GM13977 (cell line): ENCODE measurements around the gene IFNA8.
"Not testable (repeated sequence)": the region's sequence is repeated elsewhere in the genome, so short reads cannot be mapped to it uniquely, and the experiment has no call there.

ENCODE experiments used
- DNase-seq: peaks from one replicate; pipeline ENCODE4 v3.0.0; 2012; ENCODE audit warnings: low spot score
- in situ Hi-C: fragments of 300-500 bp; cut with MboI; formaldehyde crosslinking; loops from one replicate; pipeline ENCODE4 v1.12.0; 2022; ENCODE audit warnings: low sequenced_read_pairs, low pct_unique_long_range_greater_than_20kb, mixed read lengths, inconsistent platforms; ENCODE audit not compliant: unreplicated experiment
- TF ChIP-seq, protein P1 (sequence below): IDR thresholded peaks from 2 replicates; pipeline ENCODE4 v1.5.1; 2012; ENCODE audit warnings: mild to moderate bottlenecking, control low read depth; ENCODE audit not compliant: insufficient read depth; ENCODE audit errors: extremely low read depth, missing control alignments

IFNA8 gene

DNA sequence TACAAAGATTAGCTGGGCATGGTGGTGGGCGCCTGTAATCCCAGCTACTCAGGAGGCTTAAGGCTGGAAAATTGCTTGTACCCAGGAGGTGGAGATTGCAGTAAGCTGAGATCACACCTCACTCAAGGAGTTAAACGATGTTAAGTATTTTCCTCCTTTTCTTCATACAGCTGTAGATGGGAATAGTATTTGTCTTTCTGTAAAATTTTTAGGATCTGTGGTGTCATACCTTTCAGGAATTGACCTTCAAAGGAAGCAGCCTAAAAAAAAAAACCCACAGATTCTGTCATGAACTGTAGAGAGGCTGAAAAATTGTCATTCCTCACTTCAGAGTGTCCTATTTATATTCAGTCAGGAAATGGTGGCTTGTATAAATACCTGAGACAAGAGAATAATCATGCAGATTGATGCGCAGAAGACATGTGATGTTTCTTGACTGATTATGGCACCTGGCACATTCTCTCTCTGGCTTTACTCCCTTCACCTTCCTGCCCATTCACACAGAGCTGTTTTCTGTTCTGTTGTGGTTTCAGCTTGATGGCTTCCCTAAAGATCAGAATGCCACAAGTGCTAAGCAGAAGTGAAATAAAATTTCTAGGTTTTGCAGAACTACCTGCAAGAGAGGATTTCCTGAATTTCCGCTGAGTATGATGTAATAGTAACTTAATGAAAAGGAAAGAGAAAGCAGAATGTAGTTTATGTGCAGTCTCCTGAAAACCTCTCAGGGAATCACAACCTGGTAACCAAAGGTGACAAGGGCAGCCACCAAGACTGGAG, 35.1 kb downstream of the IFNA8 start:
- in situ Hi-C loops = loop anchor here (10.0 to 25.0 kb wide), 2 partner anchors 109 to 207 kb away; partner anchors contain the start of genes IFNA14, IFNA17 and KLHL9
- TF ChIP-seq, protein P1, sequence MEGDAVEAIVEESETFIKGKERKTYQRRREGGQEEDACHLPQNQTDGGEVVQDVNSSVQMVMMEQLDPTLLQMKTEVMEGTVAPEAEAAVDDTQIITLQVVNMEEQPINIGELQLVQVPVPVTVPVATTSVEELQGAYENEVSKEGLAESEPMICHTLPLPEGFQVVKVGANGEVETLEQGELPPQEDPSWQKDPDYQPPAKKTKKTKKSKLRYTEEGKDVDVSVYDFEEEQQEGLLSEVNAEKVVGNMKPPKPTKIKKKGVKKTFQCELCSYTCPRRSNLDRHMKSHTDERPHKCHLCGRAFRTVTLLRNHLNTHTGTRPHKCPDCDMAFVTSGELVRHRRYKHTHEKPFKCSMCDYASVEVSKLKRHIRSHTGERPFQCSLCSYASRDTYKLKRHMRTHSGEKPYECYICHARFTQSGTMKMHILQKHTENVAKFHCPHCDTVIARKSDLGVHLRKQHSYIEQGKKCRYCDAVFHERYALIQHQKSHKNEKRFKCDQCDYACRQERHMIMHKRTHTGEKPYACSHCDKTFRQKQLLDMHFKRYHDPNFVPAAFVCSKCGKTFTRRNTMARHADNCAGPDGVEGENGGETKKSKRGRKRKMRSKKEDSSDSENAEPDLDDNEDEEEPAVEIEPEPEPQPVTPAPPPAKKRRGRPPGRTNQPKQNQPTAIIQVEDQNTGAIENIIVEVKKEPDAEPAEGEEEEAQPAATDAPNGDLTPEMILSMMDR = no peak
- DNase-seq = peak; percentile 16

GRCh38 chr9:21449312-21449711, 40.4 kb downstream of the IFNA8 start:
- DNase-seq = not testable (repeated sequence)
- in situ Hi-C loops = loop anchor here (10.0 to 25.0 kb wide), 2 partner anchors 115 to 212 kb away; partner anchors contain the start of genes IFNA14, IFNA17 and KLHL9

DNA sequence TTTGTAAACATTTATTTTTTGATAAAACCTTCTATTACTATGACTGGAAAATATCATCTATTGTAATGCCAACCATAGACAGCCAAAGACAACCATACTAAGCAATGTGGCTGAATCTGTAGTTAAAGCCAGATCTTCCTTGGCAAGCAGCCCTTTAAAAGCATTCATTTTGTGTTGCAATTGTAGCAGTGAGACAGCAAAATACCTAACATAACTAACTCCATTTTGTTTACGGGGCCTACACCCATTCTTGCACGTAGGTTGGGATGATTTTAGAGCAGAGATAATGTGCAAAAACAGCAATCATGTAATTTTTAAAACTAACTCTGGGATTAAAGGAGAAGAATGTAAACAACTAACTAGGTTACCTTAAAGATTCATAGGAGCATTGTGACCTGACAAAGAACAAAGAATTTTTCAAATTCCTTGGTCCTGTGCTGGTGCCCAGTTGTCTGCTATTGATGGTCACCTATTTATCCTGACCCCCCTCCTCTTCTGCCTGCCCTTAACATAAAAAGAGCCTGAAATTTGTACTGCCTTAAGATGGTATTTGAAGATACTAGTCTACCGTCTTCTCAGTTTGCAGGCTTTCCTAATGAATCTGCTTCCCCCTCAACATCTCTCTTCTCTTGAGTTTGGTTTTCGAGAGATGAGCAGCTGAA, 41.9 kb downstream of the IFNA8 start:
- no peak for DNase-seq
- in situ Hi-C loops = no loop called here
- TF ChIP-seq, protein P1 = no peak

DNA sequence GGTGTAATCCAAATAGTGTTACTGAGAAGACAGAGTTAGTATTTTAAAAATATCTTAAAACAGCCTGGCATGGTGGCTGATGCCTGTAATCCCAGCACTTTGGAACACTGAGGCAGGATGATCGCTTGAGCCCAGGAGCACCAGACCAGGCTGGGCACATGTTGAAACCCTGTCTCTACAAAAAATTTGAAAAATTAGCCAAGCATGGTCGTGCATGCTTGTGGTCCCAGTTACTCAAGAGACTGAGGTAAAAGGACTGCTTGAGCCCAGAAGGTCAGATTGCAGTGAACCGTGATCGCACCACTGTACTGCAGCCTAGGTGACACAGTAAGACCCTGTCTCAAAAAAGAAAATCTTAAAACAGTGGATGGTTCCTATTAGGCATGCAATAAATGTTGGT, 43.8 kb downstream of the IFNA8 start:
- no peak for DNase-seq
- in situ Hi-C loops = no loop called here
- TF ChIP-seq, protein P1 = no peak

GRCh38 chr9:21454149-21454548, 45.2 kb downstream of the IFNA8 start:
- in situ Hi-C loops = no loop called here
- no peak for DNase-seq
- TF ChIP-seq, protein P1 = no peak

- TF ChIP-seq, protein P1 = peak; percentile 81
- peak; percentile 35 for DNase-seq
- in situ Hi-C loops = no loop called here
Observed at GRCh38 chr9:21455320-21455719, 46.4 kb downstream of the IFNA8 start.
